ENCODE measurements around the gene HNF1B. TPM values are rescaled to one million over a fixed set of nuclear protein-coding genes. Genes with fewer than 3 reads are reported as not detected.

Gene HNF1B
- total RNA-seq, 1 donor, result not detected

- no peak overlapping the region for H3K4me2 ChIP-seq (ENCODE audit: insufficient read depth, low read length)
Measured at GRCh38 chr17:37718324-37719048, 26.4 kb downstream of the HNF1B start.

GRCh38 chr17:37717627-37718323 is 27.1 kb downstream of the HNF1B start:
- Histone ChIP-seq H3K27ac (ENCODE audit: low read depth, low read length) (peak overlapping the region; percentile 58), H3K79me2 (ENCODE audit: insufficient read depth, low read length) (no peaks in the 10 kb centered on the region), H3K4me2 (ENCODE audit: insufficient read depth, low read length) (peak overlapping the region; percentile 80), H3K9me3 (ENCODE audit: low read depth, low read length) (no peaks in the 10 kb centered on the region), H2AFZ (ENCODE audit: low read length) (no peak overlapping the region), H3K36me3 (ENCODE audit: insufficient read depth, low read length) (no peaks in the 10 kb centered on the region), H4K20me1 (ENCODE audit: insufficient read depth, low read length) (no peaks in the 10 kb centered on the region), H3K4me1 (ENCODE audit: insufficient read depth, low read length) (peaks cover 18% of the 10 kb centered on the region), H3K4me3 (ENCODE audit: insufficient read depth, low read length) (peak overlapping the region; percentile 49), H3K27me3 (ENCODE audit: insufficient read depth, low read length) (peaks cover 15% of the 10 kb centered on the region)
- no peak for DNase-seq (ENCODE audit: insufficient read length, low spot score, missing footprints)
- no peak for TF ChIP-seq CTCF (IDR thresholded peaks at IDR 0.05; ENCODE audit: extremely low read depth, low read depth, low read length)

More at GRCh38 chr17:37718324-37719048, 26.4 kb downstream of the HNF1B start:
- H2AFZ ChIP-seq (ENCODE audit: low read length), result no peak overlapping the region
- no peak for DNase-seq (ENCODE audit: insufficient read length, low spot score, missing footprints)
- no peak for TF ChIP-seq CTCF (IDR thresholded peaks at IDR 0.05; ENCODE audit: extremely low read depth, low read depth, low read length)
- H3K9me3 ChIP-seq (ENCODE audit: low read depth, low read length), result no peaks in the 10 kb centered on the region
- H3K4me1 ChIP-seq (ENCODE audit: insufficient read depth, low read length), result peaks cover 18% of the 10 kb centered on the region
- no peaks in the 10 kb centered on the region for H4K20me1 ChIP-seq (ENCODE audit: insufficient read depth, low read length)
- H3K27me3 ChIP-seq (ENCODE audit: insufficient read depth, low read length), result peaks cover 8% of the 10 kb centered on the region
- H3K36me3 ChIP-seq (ENCODE audit: insufficient read depth, low read length), result no peaks in the 10 kb centered on the region
- no peak overlapping the region for H3K4me3 ChIP-seq (ENCODE audit: insufficient read depth, low read length)
- no peak overlapping the region for H3K27ac ChIP-seq (ENCODE audit: low read depth, low read length)
- H3K79me2 ChIP-seq (ENCODE audit: insufficient read depth, low read length), result no peaks in the 10 kb centered on the region

- Histone ChIP-seq H2AFZ (ENCODE audit: low read length) (no peak overlapping the region), H3K4me1 (ENCODE audit: insufficient read depth, low read length) (peaks cover 18% of the 10 kb centered on the region), H3K4me3 (ENCODE audit: insufficient read depth, low read length) (no peak overlapping the region), H3K27ac (ENCODE audit: low read depth, low read length) (no peak overlapping the region), H3K36me3 (ENCODE audit: insufficient read depth, low read length) (no peaks in the 10 kb centered on the region), H4K20me1 (ENCODE audit: insufficient read depth, low read length) (no peaks in the 10 kb centered on the region), H3K79me2 (ENCODE audit: insufficient read depth, low read length) (no peaks in the 10 kb centered on the region), H3K27me3 (ENCODE audit: insufficient read depth, low read length) (peaks cover 18% of the 10 kb centered on the region), H3K4me2 (ENCODE audit: insufficient read depth, low read length) (no peak overlapping the region), H3K9me3 (ENCODE audit: low read depth, low read length) (no peaks in the 10 kb centered on the region)
- TF ChIP-seq CTCF (IDR thresholded peaks at IDR 0.05; ENCODE audit: extremely low read depth, low read depth, low read length), result no peak
- no peak for DNase-seq (ENCODE audit: insufficient read length, low spot score, missing footprints)
Measured at GRCh38 chr17:37714897-37715296, 30.0 kb downstream of the HNF1B start.

- Histone ChIP-seq H3K27me3 (ENCODE audit: insufficient read depth, low read length) (peaks cover 20% of the 10 kb centered on the region), H3K27ac (ENCODE audit: low read depth, low read length) (no peak overlapping the region), H2AFZ (ENCODE audit: low read length) (no peak overlapping the region), H3K4me1 (ENCODE audit: insufficient read depth, low read length) (peaks cover 18% of the 10 kb centered on the region), H3K79me2 (ENCODE audit: insufficient read depth, low read length) (no peaks in the 10 kb centered on the region), H4K20me1 (ENCODE audit: insufficient read depth, low read length) (no peaks in the 10 kb centered on the region), H3K4me2 (ENCODE audit: insufficient read depth, low read length) (no peak overlapping the region), H3K9me3 (ENCODE audit: low read depth, low read length) (no peaks in the 10 kb centered on the region), H3K36me3 (ENCODE audit: insufficient read depth, low read length) (no peaks in the 10 kb centered on the region), H3K4me3 (ENCODE audit: insufficient read depth, low read length) (no peak overlapping the region)
- no peak for TF ChIP-seq CTCF (IDR thresholded peaks at IDR 0.05; ENCODE audit: extremely low read depth, low read depth, low read length)
- no peak for DNase-seq (ENCODE audit: insufficient read length, low spot score, missing footprints)
Measured at GRCh38 chr17:37713624-37714023, 31.2 kb downstream of the HNF1B start.

Measured in osteoblast (primary cell).